Neural progenitor cell (in vitro differentiated cells): ENCODE results near the gene FERMT3. TPM values are rescaled to one million over a fixed set of nuclear protein-coding genes. Genes with fewer than 3 reads are reported as not detected.

ENCODE experiments used
- DNase-seq: peaks from one replicate; pipeline ENCODE4 v3.0.0-alpha.2; 2016; ENCODE audit warnings: low spot score
- H2AFZ ChIP-seq: fragments of 200-600 bp; sonication (generic); replicated peaks from 2 replicates; pipeline ENCODE4 v1.6.1; 2016; ENCODE audit warnings: antibody characterized with exemption
- H3F3A ChIP-seq: fragments of 200-600 bp; sonication (generic); 2 replicates; pipeline ENCODE4 v1.6.1; 2016; ENCODE audit warnings: antibody characterized with exemption, low read depth
- H3K27ac ChIP-seq: fragments of 200-600 bp; sonication (generic); 2 replicates; pipeline ENCODE4 v1.5.1; 2016; ENCODE audit warnings: mild to moderate bottlenecking
- H3K27me3 ChIP-seq: fragments of 200-600 bp; sonication (generic); 2 replicates; pipeline ENCODE4 v1.6.1; 2016; ENCODE audit warnings: mild to moderate bottlenecking, moderate library complexity
- H3K36me3 ChIP-seq: fragments of 200-600 bp; sonication (generic); 2 replicates; pipeline ENCODE4 v1.5.1; 2016
- H3K4me1 ChIP-seq: fragments of 200-600 bp; sonication (generic); 2 replicates; pipeline ENCODE4 v1.6.1; 2016; ENCODE audit warnings: mixed run types
- H3K4me2 ChIP-seq: fragments of 200-600 bp; sonication (generic); 2 replicates; pipeline ENCODE4 v1.6.1; 2016
- H3K4me3 ChIP-seq: fragments of 200-600 bp; sonication (generic); 2 replicates; pipeline ENCODE4 v1.5.1; 2016
- H3K79me2 ChIP-seq: fragments of 200-600 bp; sonication (generic); 2 replicates; pipeline ENCODE4 v1.6.1; 2016; ENCODE audit warnings: low read depth
- H3K9ac ChIP-seq: fragments of 200-600 bp; sonication (generic); 2 replicates; pipeline ENCODE4 v1.6.1; 2016
- H3K9me3 ChIP-seq: fragments of 200-600 bp; sonication (generic); 2 replicates; pipeline ENCODE4 v1.5.1; 2016; ENCODE audit warnings: low read depth
- H4K20me1 ChIP-seq: fragments of 200-600 bp; sonication (generic); 2 replicates; pipeline ENCODE4 v1.6.1; 2016; ENCODE audit warnings: low read depth
- H3K27ac Mint-ChIP-seq: 3 replicates; pipeline ENCODE4 v1.8.0; 2021; ENCODE audit warnings: mixed read lengths
- H3K27me3 Mint-ChIP-seq: 2 replicates; pipeline ENCODE4 v1.8.0; 2022; ENCODE audit warnings: low read depth, mild to moderate bottlenecking, inconsistent platforms, moderate library complexity, mixed read lengths; ENCODE audit not compliant: insufficient read depth
- H3K36me3 Mint-ChIP-seq: 3 replicates; pipeline ENCODE4 v1.8.0; 2021; ENCODE audit warnings: mixed read lengths
- H3K4me1 Mint-ChIP-seq: 3 replicates; pipeline ENCODE4 v1.8.0; 2021; ENCODE audit warnings: mixed read lengths
- H3K4me3 Mint-ChIP-seq: 3 replicates; pipeline ENCODE4 v1.8.0; 2021; ENCODE audit warnings: mild to moderate bottlenecking, moderate library complexity, mixed read lengths
- H3K9me3 Mint-ChIP-seq: 3 replicates; pipeline ENCODE4 v1.8.0; 2020; ENCODE audit warnings: mixed read lengths
- CTCF ChIP-seq: fragments of 200-600 bp; sonication (generic); IDR thresholded peaks from 2 replicates; pipeline ENCODE4 v1.5.1; 2017; ENCODE audit warnings: antibody characterized with exemption, mild to moderate bottlenecking
- EZH2 ChIP-seq: fragments of 200-600 bp; sonication (generic); IDR thresholded peaks from 2 replicates; pipeline ENCODE4 v1.6.1; 2017; ENCODE audit warnings: antibody characterized with exemption, mild to moderate bottlenecking, moderate library complexity
- EZH2phosphoT487 ChIP-seq: fragments of 200-600 bp; sonication (generic); IDR thresholded peaks from 2 replicates; pipeline ENCODE4 v1.6.1; 2017; ENCODE audit warnings: antibody characterized with exemption
- total RNA-seq: library from RNA; depleted of rRNA; stranded (reverse); fragments of >200 nt; gene quantifications from 2 replicates; pipeline ENCODE4 v1.2.3, GENCODE V29; 2015; ENCODE audit warnings: low replicate concordance

FERMT3 gene
- total RNA-seq, 1 donor from 2014 or later: not detected

DNA sequence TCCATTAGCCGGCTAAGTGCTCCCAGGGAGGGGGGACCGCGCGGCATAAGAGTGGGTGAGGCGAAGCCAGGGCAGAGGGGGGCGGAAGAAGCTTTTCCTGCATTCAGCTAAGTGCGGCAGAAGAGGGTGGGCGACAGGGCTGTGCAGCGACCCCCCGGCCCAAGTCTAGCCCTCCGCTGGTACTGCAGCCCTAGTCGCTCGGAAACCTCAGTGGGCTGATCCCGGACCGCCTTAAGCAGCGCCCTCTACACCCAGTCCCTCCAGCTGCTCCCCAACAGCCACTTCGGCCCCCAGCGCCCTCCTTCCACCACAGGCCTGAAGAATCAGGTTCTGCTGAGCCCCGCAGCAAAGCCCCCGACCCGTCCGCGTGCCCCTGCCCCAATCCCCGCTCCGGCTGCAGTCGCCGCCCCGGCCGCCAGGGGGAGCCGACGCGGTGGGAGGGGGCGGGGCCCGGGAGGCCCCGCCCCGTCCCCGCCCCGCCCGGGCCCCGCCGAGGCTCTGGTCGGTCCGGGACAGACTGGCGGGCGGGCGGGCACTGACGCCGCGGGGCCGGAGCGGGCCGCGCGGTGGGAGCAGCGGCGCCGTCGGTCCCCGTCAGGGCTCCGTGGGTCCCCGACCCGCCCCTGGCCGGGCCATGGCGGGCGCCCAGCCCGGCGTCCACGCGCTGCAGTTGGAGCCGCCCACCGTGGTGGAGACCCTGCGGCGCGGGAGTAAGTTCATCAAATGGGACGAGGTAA lies 44.7 kb downstream of the FERMT3 start, which contains the start of gene PLCB3:
Gene PLCB3 (plus strand): TSS at position 515 of the 737 bp plus-strand sequence. CDS start 120 bp downstream, at position 635.
- peaks cover 4% of the 10 kb centered on the region for H3K36me3 Mint-ChIP-seq
- H3K4me3 Mint-ChIP-seq: peak within 1 kb of the TSS; percentile 95
- no peak for TF ChIP-seq EZH2
- TF ChIP-seq CTCF: peak; percentile 67
- no peak for TF ChIP-seq EZH2phosphoT487
- peak within 1 kb of the TSS; percentile 80 for H3K4me3 ChIP-seq
- H3K9ac ChIP-seq: peak within 1 kb of the TSS; percentile 36
- peaks cover 6% of the 10 kb centered on the region for H3K27me3 ChIP-seq
- H3K79me2 ChIP-seq: peaks cover 14% of the 10 kb centered on the region
- peak within 1 kb of the TSS; percentile 92 for H3K4me2 ChIP-seq
- no peaks in the 10 kb centered on the region for H3K9me3 Mint-ChIP-seq
- peaks cover 17% of the 10 kb centered on the region for H3K27me3 Mint-ChIP-seq
- peaks cover 38% of the 10 kb centered on the region for H3K4me1 ChIP-seq
- H3K27ac ChIP-seq: no peak within 1 kb of the TSS
- peak within 1 kb of the TSS; percentile 87 for H2AFZ ChIP-seq
- peak; percentile 83 for DNase-seq
- peak within 1 kb of the TSS; percentile 76 for H3K27ac Mint-ChIP-seq
- H4K20me1 ChIP-seq: peaks cover 25% of the 10 kb centered on the region
- peaks cover 45% of the 10 kb centered on the region for H3K4me1 Mint-ChIP-seq
- peaks cover 49% of the 10 kb centered on the region for H3F3A ChIP-seq
- H3K36me3 ChIP-seq: no peaks in the 10 kb centered on the region
- no peaks in the 10 kb centered on the region for H3K9me3 ChIP-seq

- Mint-ChIP-seq H3K27ac (no peak overlapping the region), H3K36me3 (peaks cover 4% of the 10 kb centered on the region), H3K4me3 (peak overlapping the region; percentile 95), H3K9me3 (no peaks in the 10 kb centered on the region), H3K4me1 (peaks cover 45% of the 10 kb centered on the region), H3K27me3 (peaks cover 17% of the 10 kb centered on the region)
- Histone ChIP-seq H3K9ac (peak overlapping the region; percentile 36), H3K9me3 (no peaks in the 10 kb centered on the region), H3K4me1 (peaks cover 38% of the 10 kb centered on the region), H3K4me2 (peak overlapping the region; percentile 89), H3K79me2 (peaks cover 11% of the 10 kb centered on the region), H3K4me3 (peak overlapping the region; percentile 80), H3F3A (peaks cover 49% of the 10 kb centered on the region), H3K27me3 (peaks cover 6% of the 10 kb centered on the region), H4K20me1 (peaks cover 25% of the 10 kb centered on the region), H2AFZ (peak overlapping the region; percentile 87), H3K36me3 (no peaks in the 10 kb centered on the region), H3K27ac (no peak overlapping the region)
- TF ChIP-seq EZH2 (no peak), CTCF (no peak)
- DNase-seq: no peak
These were observed 45.2 kb downstream of the FERMT3 start for GRCh38 chr11:64251753-64252002.

DNA sequence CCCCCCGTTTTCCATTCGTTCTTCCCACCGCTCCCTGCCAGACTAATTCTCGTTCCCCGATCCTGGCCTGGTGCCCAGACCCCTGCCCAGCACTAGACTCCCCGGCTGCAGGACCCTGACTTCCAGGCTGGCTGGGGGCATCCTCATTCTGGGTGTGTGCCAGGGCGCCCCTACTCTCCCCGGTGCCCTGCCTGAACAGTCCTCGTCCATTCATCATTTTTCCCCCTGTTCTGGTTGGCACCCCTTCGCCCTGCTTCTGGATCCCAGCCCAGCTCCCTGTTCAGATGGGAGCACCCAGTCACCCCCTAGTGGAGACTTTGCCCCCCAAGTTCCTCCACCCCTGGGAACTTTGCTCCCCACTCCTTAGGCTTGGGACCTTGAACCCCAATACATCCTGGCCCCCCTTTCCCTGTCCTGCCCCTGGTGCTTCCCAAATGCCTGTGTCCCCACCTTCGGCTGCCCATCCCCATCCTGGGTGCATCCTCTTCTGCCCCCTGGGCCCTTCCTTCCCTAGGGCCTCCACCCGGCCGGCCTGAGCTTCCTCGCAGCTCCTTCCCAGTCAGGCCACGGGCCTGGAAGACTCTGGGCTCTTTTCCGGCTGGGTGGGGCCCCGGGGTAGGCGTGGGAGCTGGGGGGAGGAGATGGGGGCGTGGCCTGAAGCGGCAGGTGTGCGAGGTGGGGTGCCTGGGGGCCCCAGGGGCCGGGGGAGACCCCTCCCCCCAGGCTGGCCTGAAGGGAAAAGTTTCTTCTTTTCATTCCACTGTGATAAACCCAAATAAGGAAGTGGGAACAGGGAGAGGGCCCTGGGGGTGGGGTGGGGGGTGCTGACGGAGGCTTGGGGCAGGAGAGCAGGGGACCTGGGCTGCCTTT lies 45.7 kb downstream of the FERMT3 start:
- Mint-ChIP-seq H3K4me1 (peaks cover 42% of the 10 kb centered on the region), H3K36me3 (peaks cover 4% of the 10 kb centered on the region), H3K4me3 (peak overlapping the region; percentile 95), H3K9me3 (no peaks in the 10 kb centered on the region), H3K27me3 (peaks cover 17% of the 10 kb centered on the region), H3K27ac (no peak overlapping the region)
- Histone ChIP-seq H3K9ac (peak overlapping the region; percentile 36), H3K9me3 (no peaks in the 10 kb centered on the region), H3K79me2 (peaks cover 11% of the 10 kb centered on the region), H2AFZ (no peak overlapping the region), H3K36me3 (no peaks in the 10 kb centered on the region), H3K27ac (no peak overlapping the region), H3K4me2 (peak overlapping the region; percentile 89), H3F3A (peaks cover 44% of the 10 kb centered on the region), H3K27me3 (peaks cover 6% of the 10 kb centered on the region), H3K4me1 (peaks cover 38% of the 10 kb centered on the region), H3K4me3 (peak overlapping the region; percentile 80), H4K20me1 (peaks cover 25% of the 10 kb centered on the region)
- peak; percentile 52 for DNase-seq
- TF ChIP-seq EZH2phosphoT487 (no peak), CTCF (peak; percentile 56)
